C4-2B (cell line): Measurements from ENCODE around the gene SOX6.

ENCODE experiments used
- CTCF ChIP-seq: fragments of 450-650 bp; conservative IDR thresholded peaks from 2 replicates; pipeline ENCODE4 v1.5.1; 2017; ENCODE audit warnings: mild to moderate bottlenecking
- ZFX ChIP-seq: fragments of 450-650 bp; IDR thresholded peaks from 2 replicates; pipeline ENCODE4 v1.6.1; 2017

- TF ChIP-seq CTCF, result no peak
- no peak for TF ChIP-seq ZFX
These were observed 9.4 kb downstream of the SOX6 start for GRCh38 chr11:16346975-16347374.
